Natural killer cell (primary cell): Measurements from ENCODE around the gene STK31. TPM values are rescaled to one million over a fixed set of nuclear protein-coding genes. Genes with fewer than 3 reads are reported as not detected.
"Not testable (repeated sequence)": the region's sequence is repeated elsewhere in the genome, so short reads cannot be mapped to it uniquely, and the experiment has no call there.

Experiments
- ATAC-seq, 3 donors: fragments of 150-1000 bp in 2 of 3; fragments of 200-7000 bp in 1 of 3; cut with Tn5 transposase; 1 replicate in 1 of 3; 2 replicates in 2 of 3; pipeline ENCODE4 v1.10.0; 2021; ENCODE audit warnings: mild to moderate bottlenecking in 2 of 3, moderate library complexity in 2 of 3
- DNase-seq, 2 donors: peaks; one replicate each; pipeline versions ENCODE4 v3.0.0 to v3.0.0-alpha.2; 2013 to 2021; ENCODE audit warnings: mixed read lengths in 1 of 2
- H3K27ac ChIP-seq: one replicate; pipeline ENCODE4 v1.5.1; 2013; ENCODE audit warnings: mild to moderate bottlenecking, low read length
- H3K27me3 ChIP-seq: one replicate; pipeline ENCODE4 v1.6.1; 2013; ENCODE audit warnings: low read length; ENCODE audit not compliant: control insufficient read depth, insufficient read depth
- H3K36me3 ChIP-seq: one replicate; pipeline ENCODE4 v1.6.1; 2013; ENCODE audit warnings: low read length; ENCODE audit not compliant: control insufficient read depth, insufficient read depth
- H3K4me1 ChIP-seq: one replicate; pipeline ENCODE4 v1.6.1; 2013; ENCODE audit warnings: low read length; ENCODE audit not compliant: control insufficient read depth, insufficient read depth
- H3K4me3 ChIP-seq: one replicate; pipeline ENCODE4 v1.5.1; 2013; ENCODE audit warnings: low read length
- H3K9me3 ChIP-seq: one replicate; pipeline ENCODE4 v1.6.1; 2013; ENCODE audit warnings: low read length; ENCODE audit not compliant: control insufficient read depth, insufficient read depth
- H3K27ac Mint-ChIP-seq, 2 donors: one replicate each; pipeline ENCODE4 v1.8.0; 2022; ENCODE audit warnings: mild to moderate bottlenecking in 2 of 2, mixed read lengths in 2 of 2, moderate library complexity in 1 of 2
- H3K27me3 Mint-ChIP-seq, 2 donors: one replicate each; pipeline ENCODE4 v1.8.0; 2022; ENCODE audit warnings: low read depth in 2 of 2, mixed read lengths in 2 of 2
- H3K36me3 Mint-ChIP-seq: one replicate; pipeline ENCODE4 v1.8.0; 2022; ENCODE audit warnings: mixed read lengths
- H3K4me1 Mint-ChIP-seq, 2 donors: one replicate each; pipeline ENCODE4 v1.8.0; 2022; ENCODE audit warnings: mixed read lengths in 2 of 2
- H3K4me3 Mint-ChIP-seq: one replicate; pipeline ENCODE4 v1.8.0; 2022; ENCODE audit warnings: mild to moderate bottlenecking, moderate library complexity, mixed read lengths
- H3K9me3 Mint-ChIP-seq, 2 donors: one replicate each; pipeline ENCODE4 v1.8.0; 2022; ENCODE audit warnings: mixed read lengths in 2 of 2
- WGBS: methylation state at CpG from one replicate; pipeline ENCODE4 v1.1.7; 2013; ENCODE audit warnings: missing lambda C conversion rate; ENCODE audit not compliant: insufficient coverage; 5-methylcytosine and 5-hydroxymethylcytosine counted together
- intact Hi-C: fragments of 100-400 bp; cut with micrococcal nuclease; formaldehyde crosslinking; loops from one replicate; pipeline ENCODE4 v1.14.2; 2022
- total RNA-seq, 4 donors: library from RNA; stranded (reverse); fragments of 120-200 nt in 1 of 4; gene quantifications; one replicate each; pipeline versions ENCODE4 v1.2.3 to v1.2.4, GENCODE V29; 2013 to 2022
- TF ChIP-seq, protein P1 (sequence below): fragments of 200-600 bp; IDR thresholded peaks from one replicate; pipeline ENCODE4 v1.8.0; 2022; ENCODE audit warnings: antibody characterized with exemption

Gene STK31
- total RNA-seq, 3 donors from 2014 or later (not counting 1 experiment from before 2014, with no cell fraction given) = 0.39 to 1.3 (median 0.94) TPM

DNA sequence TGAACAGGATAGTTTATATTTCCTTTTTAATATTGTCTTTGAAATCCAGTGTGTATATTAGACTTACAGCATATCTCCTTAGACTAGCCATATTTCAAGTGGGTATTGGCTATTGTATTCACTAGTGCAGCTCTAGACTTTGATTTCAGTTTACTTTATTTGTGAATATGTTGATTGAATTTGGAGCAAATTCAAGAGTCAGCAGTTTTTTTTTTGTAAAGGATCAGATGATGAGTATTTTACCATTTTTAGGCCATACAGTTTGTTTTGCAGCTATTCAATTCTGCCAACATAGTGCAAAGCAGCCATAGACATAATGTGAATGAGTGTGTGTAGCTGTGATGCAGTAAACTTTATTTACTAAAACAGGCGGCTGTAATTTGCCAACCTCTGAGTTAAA lies 4.6 kb downstream of the STK31 start:
- no peak overlapping the region for H3K27ac Mint-ChIP-seq
- ATAC-seq (no peak), DNase-seq (no peak)
- Histone ChIP-seq H3K9me3 (no peaks in the 10 kb centered on the region), H3K4me3 (no peak overlapping the region), H3K27ac (no peak overlapping the region), H3K27me3 (peaks cover 2% of the 10 kb centered on the region), H3K36me3 (no peaks in the 10 kb centered on the region), H3K4me1 (no peaks in the 10 kb centered on the region)
- no peak overlapping the region for H3K4me3 Mint-ChIP-seq
- H3K27me3 Mint-ChIP-seq = peaks cover 0 to 5% of the 10 kb centered on the region in 2 donors
- H3K9me3 Mint-ChIP-seq = no peaks in the 10 kb centered on the region
- whole genome bisulfite sequencing = 94% methylated on average over 1 of the region's 1 CpG
- no peaks in the 10 kb centered on the region for H3K36me3 Mint-ChIP-seq
- peaks cover 0 to 5% of the 10 kb centered on the region in 2 donors for H3K4me1 Mint-ChIP-seq
- intact Hi-C loops = no loop called here
- TF ChIP-seq, protein P1, sequence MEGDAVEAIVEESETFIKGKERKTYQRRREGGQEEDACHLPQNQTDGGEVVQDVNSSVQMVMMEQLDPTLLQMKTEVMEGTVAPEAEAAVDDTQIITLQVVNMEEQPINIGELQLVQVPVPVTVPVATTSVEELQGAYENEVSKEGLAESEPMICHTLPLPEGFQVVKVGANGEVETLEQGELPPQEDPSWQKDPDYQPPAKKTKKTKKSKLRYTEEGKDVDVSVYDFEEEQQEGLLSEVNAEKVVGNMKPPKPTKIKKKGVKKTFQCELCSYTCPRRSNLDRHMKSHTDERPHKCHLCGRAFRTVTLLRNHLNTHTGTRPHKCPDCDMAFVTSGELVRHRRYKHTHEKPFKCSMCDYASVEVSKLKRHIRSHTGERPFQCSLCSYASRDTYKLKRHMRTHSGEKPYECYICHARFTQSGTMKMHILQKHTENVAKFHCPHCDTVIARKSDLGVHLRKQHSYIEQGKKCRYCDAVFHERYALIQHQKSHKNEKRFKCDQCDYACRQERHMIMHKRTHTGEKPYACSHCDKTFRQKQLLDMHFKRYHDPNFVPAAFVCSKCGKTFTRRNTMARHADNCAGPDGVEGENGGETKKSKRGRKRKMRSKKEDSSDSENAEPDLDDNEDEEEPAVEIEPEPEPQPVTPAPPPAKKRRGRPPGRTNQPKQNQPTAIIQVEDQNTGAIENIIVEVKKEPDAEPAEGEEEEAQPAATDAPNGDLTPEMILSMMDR = no peak

GRCh38 chr7:23715099-23715498 lies 5.1 kb downstream of the STK31 start:
- peaks cover 2% of the 10 kb centered on the region for H3K27me3 ChIP-seq
- no peaks in the 10 kb centered on the region for H3K9me3 Mint-ChIP-seq
- no peak overlapping the region for H3K4me3 Mint-ChIP-seq
- H3K4me1 Mint-ChIP-seq = peaks cover 0 to 5% of the 10 kb centered on the region in 2 donors
- ATAC-seq (no peak), DNase-seq (no peak)
- no peak overlapping the region for H3K27ac ChIP-seq
- H3K4me3 ChIP-seq = no peak overlapping the region
- no peaks in the 10 kb centered on the region for H3K36me3 Mint-ChIP-seq
- no peaks in the 10 kb centered on the region for H3K4me1 ChIP-seq
- no peaks in the 10 kb centered on the region for H3K9me3 ChIP-seq
- TF ChIP-seq, protein P1 = no peak
- no peak overlapping the region for H3K27ac Mint-ChIP-seq
- no peaks in the 10 kb centered on the region for H3K36me3 ChIP-seq
- intact Hi-C loops = no loop called here
- H3K27me3 Mint-ChIP-seq = peaks cover 0 to 5% of the 10 kb centered on the region in 2 donors
- 65% methylated on average over 6 of the region's 6 CpGs for WGBS

- H3K9me3 Mint-ChIP-seq = no peaks in the 10 kb centered on the region
- intact Hi-C loops = no loop called here
- H3K27me3 ChIP-seq = peaks cover 1% of the 10 kb centered on the region
- WGBS = 100% methylated on average over 1 of the region's 1 CpG
- no peak overlapping the region for H3K27ac ChIP-seq
- TF ChIP-seq, protein P1 = no peak
- H3K4me1 Mint-ChIP-seq = peaks cover 0 to under 1% of the 10 kb centered on the region in 2 donors
- DNase-seq = no peak
- no peaks in the 10 kb centered on the region for H3K36me3 Mint-ChIP-seq
- H3K27me3 Mint-ChIP-seq = peaks cover 0 to under 1% of the 10 kb centered on the region in 2 donors
- H3K4me3 ChIP-seq = no peak overlapping the region
- no peak for ATAC-seq
- H3K4me3 Mint-ChIP-seq = no peak overlapping the region
- no peak overlapping the region for H3K27ac Mint-ChIP-seq
- H3K4me1 ChIP-seq = no peaks in the 10 kb centered on the region
- no peaks in the 10 kb centered on the region for H3K36me3 ChIP-seq
- no peaks in the 10 kb centered on the region for H3K9me3 ChIP-seq
These were observed 7.8 kb downstream of the STK31 start for GRCh38 chr7:23717788-23718187.

GRCh38 chr7:23721456-23721855 lies 11.4 kb downstream of the STK31 start:
- H3K4me1 Mint-ChIP-seq = no peaks in the 10 kb centered on the region
- intact Hi-C loops = no loop called here

DNA sequence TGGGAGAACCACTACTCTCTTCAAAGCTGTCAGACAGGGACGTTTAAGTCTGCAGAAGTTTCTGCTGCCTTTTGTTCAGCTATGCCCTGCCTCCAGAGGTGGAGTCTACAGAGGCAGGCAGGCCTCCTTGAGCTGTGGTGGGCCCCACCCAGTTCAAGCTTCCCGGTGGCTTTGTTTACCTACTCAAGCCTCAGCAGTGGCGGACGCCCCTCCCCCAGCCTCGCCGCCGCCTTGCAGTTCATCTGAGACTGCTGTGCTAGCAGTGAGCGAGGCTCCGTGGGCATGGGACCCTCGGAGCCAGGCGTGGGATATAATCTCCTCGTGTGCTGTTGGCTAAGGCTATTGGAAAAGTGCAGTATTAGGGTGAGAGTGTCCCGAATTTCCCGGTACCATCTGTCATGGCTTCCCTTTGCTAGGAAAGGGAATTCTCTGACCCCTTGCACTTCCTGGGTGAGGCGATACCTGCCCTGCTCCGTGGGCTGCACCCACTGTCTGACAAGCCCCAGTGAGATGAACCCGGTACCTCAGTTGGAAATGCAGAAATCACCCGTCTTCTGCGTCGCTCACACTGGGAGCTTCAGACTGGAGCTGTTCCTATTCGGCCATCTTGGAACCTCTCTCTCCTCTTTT lies 12.7 kb downstream of the STK31 start:
- H3K9me3 Mint-ChIP-seq, H3K27me3 ChIP-seq, H3K9me3 ChIP-seq, H3K27me3 Mint-ChIP-seq, H3K27ac Mint-ChIP-seq, H3K4me3 ChIP-seq, H3K4me1 ChIP-seq, ATAC-seq, H3K36me3 ChIP-seq, H3K27ac ChIP-seq, intact Hi-C loops, H3K4me1 Mint-ChIP-seq, H3K4me3 Mint-ChIP-seq, H3K36me3 Mint-ChIP-seq, DNase-seq: not testable (repeated sequence)
- WGBS = 85% methylated on average over 21 of the region's 21 CpGs

More at GRCh38 chr7:23721456-23721855, 11.4 kb downstream of the STK31 start:
- H3K4me3 ChIP-seq = no peak overlapping the region
- ATAC-seq (no peak), DNase-seq (no peak)
- WGBS = 98% methylated on average over 4 of the region's 4 CpGs
- no peak overlapping the region for H3K27ac Mint-ChIP-seq
- no peaks in the 10 kb centered on the region for H3K9me3 Mint-ChIP-seq
- no peak overlapping the region for H3K4me3 Mint-ChIP-seq
- H3K9me3 ChIP-seq = no peaks in the 10 kb centered on the region
- TF ChIP-seq, protein P1 = no peak
- H3K4me1 ChIP-seq = no peaks in the 10 kb centered on the region
- no peaks in the 10 kb centered on the region for H3K27me3 ChIP-seq
- H3K27ac ChIP-seq = no peak overlapping the region
- no peaks in the 10 kb centered on the region for H3K27me3 Mint-ChIP-seq
- no peaks in the 10 kb centered on the region for H3K36me3 ChIP-seq
- H3K36me3 Mint-ChIP-seq = no peaks in the 10 kb centered on the region
